Measurements from ENCODE around the gene P2RY14. TPM values are rescaled to one million over a fixed set of nuclear protein-coding genes. Genes with fewer than 3 reads are reported as not detected.

The P2RY14 gene
- total RNA-seq, 4 donors from 2014 or later, result 1.8 to 3.7 (median 2.8) TPM

DNA sequence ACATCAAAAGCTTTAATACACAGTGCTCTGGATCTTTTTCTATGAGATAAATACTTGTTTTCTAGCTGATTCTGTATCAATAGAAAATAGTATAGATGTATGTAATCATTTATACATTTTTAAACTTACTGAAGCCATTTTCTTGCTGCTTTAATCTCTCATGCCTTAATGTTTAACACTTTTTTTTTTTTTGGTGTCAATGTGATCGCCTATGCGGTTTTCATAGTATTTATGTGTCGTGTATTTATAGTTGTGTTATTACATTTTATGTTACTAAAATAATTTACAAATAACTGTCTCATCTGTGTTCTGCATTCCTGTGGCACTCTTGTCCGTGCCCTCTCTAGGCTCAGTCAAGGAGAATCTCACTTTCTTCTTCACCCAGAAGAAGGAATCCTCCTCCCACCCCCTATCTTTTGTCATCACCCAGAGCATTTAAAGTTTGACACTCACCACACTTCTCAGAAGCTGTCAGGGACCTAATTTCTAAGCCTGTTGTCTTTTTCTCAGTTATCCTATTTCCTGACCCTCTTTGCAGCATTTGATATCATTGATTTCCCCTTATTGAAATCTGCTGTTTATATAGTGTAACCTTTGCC, 54.0 kb downstream of the P2RY14 start:
- no peak for TF ChIP-seq POLR2A (IDR thresholded peaks at IDR 0.05)
- TF ChIP-seq, protein P1, sequence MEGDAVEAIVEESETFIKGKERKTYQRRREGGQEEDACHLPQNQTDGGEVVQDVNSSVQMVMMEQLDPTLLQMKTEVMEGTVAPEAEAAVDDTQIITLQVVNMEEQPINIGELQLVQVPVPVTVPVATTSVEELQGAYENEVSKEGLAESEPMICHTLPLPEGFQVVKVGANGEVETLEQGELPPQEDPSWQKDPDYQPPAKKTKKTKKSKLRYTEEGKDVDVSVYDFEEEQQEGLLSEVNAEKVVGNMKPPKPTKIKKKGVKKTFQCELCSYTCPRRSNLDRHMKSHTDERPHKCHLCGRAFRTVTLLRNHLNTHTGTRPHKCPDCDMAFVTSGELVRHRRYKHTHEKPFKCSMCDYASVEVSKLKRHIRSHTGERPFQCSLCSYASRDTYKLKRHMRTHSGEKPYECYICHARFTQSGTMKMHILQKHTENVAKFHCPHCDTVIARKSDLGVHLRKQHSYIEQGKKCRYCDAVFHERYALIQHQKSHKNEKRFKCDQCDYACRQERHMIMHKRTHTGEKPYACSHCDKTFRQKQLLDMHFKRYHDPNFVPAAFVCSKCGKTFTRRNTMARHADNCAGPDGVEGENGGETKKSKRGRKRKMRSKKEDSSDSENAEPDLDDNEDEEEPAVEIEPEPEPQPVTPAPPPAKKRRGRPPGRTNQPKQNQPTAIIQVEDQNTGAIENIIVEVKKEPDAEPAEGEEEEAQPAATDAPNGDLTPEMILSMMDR (IDR thresholded peaks at IDR 0.05), result no peak
- no peak for DNase-seq (ENCODE audit: low spot score in 2 of 2)
- no peak overlapping the region for H3K4me3 ChIP-seq (ENCODE audit: low read depth, poor library complexity, severe bottlenecking)
- WGBS, 2 donors, result 89 to 91% methylated on average over 4 of the region's 4 CpGs
- intact Hi-C loops (cut with DNase I; ENCODE audit: low total_unique reads), result loop anchor here (10.0 kb wide), 2 partner anchors 50 to 60 kb away; no protein-coding TSS in a partner anchor

DNA sequence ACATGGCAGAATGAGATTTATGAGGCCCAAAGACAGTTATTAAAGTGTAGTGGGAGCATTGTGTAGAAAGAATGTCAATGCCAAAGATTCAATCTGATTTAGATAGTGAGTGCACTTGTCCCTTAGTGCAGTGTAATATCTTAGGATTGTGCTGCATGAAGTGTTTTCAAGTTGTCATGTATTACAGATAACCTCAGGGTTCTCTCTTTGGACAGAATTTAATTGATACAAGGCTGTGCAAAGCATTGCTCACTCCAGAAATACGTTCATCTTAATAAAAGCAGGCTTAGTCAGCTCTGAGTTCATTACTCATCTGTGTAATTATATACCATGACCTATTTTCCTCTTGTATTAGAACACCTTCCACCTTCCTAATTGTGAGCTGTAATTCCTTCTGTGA, 59.3 kb downstream of the P2RY14 start:
- H3K4me3 ChIP-seq (ENCODE audit: low read depth, poor library complexity, severe bottlenecking), result no peak overlapping the region
- intact Hi-C loops (cut with DNase I; ENCODE audit: low total_unique reads), result no loop called here
- no peak for DNase-seq (ENCODE audit: low spot score in 2 of 2)
- TF ChIP-seq, protein P1 (IDR thresholded peaks at IDR 0.05), result no peak
- TF ChIP-seq POLR2A (IDR thresholded peaks at IDR 0.05), result no peak
- 21 to 22% methylated on average over 1 of the region's 1 CpG for WGBS, 2 donors

DNA sequence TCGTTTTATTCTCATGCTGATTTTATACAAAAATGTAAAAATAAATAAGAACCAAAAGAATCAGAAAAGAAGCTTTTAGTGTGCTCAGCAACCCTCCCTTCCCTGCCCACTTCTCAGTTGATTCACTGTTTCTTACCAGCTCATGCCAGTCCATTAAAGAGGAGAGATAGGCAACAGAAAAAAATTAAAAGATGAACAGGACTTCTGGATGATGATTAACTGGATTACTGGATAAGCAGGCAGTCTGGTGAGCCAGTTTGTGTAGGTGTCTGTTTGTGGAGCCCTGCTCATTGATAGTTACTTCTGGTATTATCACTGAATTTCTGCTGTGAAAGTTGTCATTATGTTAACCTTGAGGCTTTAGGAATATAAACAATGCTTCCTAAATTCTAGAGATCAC, 60.2 kb downstream of the P2RY14 start:
- no peak for DNase-seq (ENCODE audit: low spot score in 2 of 2)
- intact Hi-C loops (cut with DNase I; ENCODE audit: low total_unique reads), result no loop called here
- 44 to 51% methylated on average over 1 of the region's 1 CpG for WGBS, 2 donors
- H3K4me3 ChIP-seq (ENCODE audit: low read depth, poor library complexity, severe bottlenecking), result no peak overlapping the region
- TF ChIP-seq, protein P1 (IDR thresholded peaks at IDR 0.05), result no peak
- TF ChIP-seq POLR2A (IDR thresholded peaks at IDR 0.05), result no peak

DNA sequence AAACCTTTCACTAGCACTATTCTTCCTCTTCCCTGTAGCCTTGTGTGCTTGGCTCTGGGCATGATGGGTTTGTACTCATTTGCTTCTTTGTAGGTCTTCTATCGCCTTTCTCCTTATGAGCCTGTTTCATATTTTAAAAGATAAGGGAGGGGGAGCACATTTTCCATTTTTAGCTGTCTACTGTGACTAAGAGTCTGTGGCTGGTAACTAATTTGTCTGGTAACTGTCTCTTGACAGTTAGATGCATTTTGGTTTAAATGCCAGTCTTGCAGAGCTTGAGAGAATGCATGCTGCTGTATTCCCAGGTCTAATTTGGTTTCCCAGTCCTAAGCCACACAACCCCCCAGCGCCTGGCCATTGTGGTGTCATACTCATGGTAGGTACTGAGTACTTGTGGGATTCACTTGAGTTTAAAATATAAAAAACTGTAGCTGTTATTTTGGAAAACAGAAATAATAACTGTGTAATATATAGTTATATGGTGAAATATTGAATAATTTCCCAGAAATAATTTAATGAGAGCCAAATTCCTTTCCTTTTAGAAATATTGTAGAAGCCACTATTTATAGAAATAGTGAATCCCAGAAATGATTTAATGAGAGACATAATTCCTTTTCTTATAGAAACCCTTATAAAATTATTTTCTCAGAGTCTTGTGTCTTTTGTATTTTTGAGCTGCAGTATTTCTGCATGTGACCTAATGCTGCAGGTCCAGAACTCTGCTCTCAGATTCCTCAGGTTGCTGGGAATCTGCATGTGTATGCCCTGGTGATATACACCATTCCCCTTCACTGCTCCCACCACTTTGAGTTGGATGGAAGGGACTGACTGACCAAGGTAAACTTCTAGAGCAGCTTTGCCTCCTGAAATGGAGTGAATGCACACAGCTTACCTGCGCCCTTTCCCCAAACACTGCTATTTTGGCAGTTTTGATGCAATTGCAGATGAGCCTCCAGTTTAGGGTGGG, 61.4 kb downstream of the P2RY14 start:
- H3K4me3 ChIP-seq (ENCODE audit: low read depth, poor library complexity, severe bottlenecking), result no peak overlapping the region
- intact Hi-C loops (cut with DNase I; ENCODE audit: low total_unique reads), result no loop called here
- DNase-seq (ENCODE audit: low spot score in 2 of 2), result no peak
- WGBS, 2 donors, result 82% methylated on average over 3 of the region's 3 CpGs
- no peak for TF ChIP-seq POLR2A (IDR thresholded peaks at IDR 0.05)

DNA sequence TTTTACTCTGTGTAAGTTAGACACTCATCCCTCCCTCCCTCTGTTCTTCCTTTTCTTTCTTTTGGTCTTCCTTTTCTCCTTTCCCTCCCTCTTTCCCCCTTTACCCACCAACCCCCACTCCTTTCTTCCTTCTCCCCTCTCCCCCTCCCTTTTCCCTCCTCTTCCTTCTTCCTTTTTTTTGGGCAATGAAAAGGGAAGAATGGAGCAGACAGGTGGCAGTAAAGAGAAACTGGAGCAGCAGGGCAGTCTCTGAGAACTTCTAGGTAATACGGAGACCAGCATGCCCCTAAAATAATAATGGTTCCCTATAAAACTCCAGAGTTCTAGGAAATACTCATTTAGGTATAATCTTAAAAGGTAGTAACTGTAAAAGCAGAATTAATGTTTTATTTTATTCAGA, 63.9 kb downstream of the P2RY14 start:
- no peak for DNase-seq (ENCODE audit: low spot score in 2 of 2)
- WGBS, 2 donors, result 77 to 93% methylated on average over 1 of the region's 1 CpG
- TF ChIP-seq, protein P1 (IDR thresholded peaks at IDR 0.05), result no peak
- no peak for TF ChIP-seq POLR2A (IDR thresholded peaks at IDR 0.05)
- H3K4me3 ChIP-seq (ENCODE audit: low read depth, poor library complexity, severe bottlenecking), result no peak overlapping the region
- intact Hi-C loops (cut with DNase I; ENCODE audit: low total_unique reads), result no loop called here

DNA sequence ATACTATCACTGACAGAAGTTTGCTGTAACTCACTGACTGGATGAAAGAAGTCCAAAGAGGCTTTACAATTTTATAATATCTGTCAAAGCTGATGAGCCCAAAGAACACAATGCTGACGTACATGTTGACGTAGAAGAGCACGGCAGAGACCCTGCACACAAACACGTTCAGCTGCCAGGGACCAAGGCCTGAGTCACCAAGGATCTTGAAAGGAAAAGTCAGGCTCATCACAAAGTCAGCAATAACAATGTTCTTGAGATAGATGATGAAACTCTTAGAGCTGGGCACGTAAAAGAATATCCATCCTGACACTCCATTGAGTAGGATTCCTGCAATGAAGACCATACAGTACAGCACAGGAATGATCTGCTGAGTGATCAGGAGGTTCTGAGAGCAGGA, 64.5 kb downstream of the P2RY14 start:
- TF ChIP-seq POLR2A (IDR thresholded peaks at IDR 0.05), result no peak
- TF ChIP-seq, protein P1 (IDR thresholded peaks at IDR 0.05), result no peak
- intact Hi-C loops (cut with DNase I; ENCODE audit: low total_unique reads), result no loop called here
- no peak overlapping the region for H3K4me3 ChIP-seq (ENCODE audit: low read depth, poor library complexity, severe bottlenecking)
- WGBS, 2 donors, result 91 to 92% methylated on average over 5 of the region's 5 CpGs
- DNase-seq (ENCODE audit: low spot score in 2 of 2), result no peak
